B cell (primary cell): ENCODE measurements around the gene SAT2. TPM values are rescaled to one million over a fixed set of nuclear protein-coding genes. Genes with fewer than 3 reads are reported as not detected.

Experiments
- ATAC-seq: fragments of 200-7000 bp; cut with Tn5 transposase; one replicate; pipeline ENCODE4 v1.10.0; 2021; ENCODE audit warnings: low read depth, mild to moderate bottlenecking, moderate number of reproducible peaks, moderate library complexity
- CTCF ChIA-PET: fragments of 350-600 bp; sonication (Branson Sonifier 250); formaldehyde crosslinking; loops from one replicate; lab custom pipeline; 2021; ENCODE audit warnings: antibody characterized with exemption, inconsistent platforms; lab: Charles Lee
- POLR2A ChIA-PET: fragments of 350-600 bp; sonication (Branson Sonifier 250); formaldehyde crosslinking; loops from one replicate; lab custom pipeline; 2021; ENCODE audit warnings: antibody characterized with exemption; lab: Charles Lee
- DNase-seq: peaks from one replicate; pipeline ENCODE4 v3.0.0; 2013
- H2AFZ ChIP-seq: 2 replicates; pipeline ENCODE4 v1.6.1; 2012; ENCODE audit warnings: mild to moderate bottlenecking, low read depth, low read length; ENCODE audit not compliant: insufficient read depth, poor library complexity, severe bottlenecking
- H3K27ac ChIP-seq, 2 donors: 1 replicate in 1 of 2; 2 replicates in 1 of 2; pipeline ENCODE4 v1.5.1; 2012 to 2013; ENCODE audit warnings: low read length in 2 of 2, mild to moderate bottlenecking in 2 of 2, moderate library complexity in 1 of 2
- H3K27me3 ChIP-seq, 4 experiments: fragments of 200-600 bp in 1 of 4; sonication (generic) in 1 of 4; replicated peaks in 1 of 4; 1 replicate in 2 of 4; 2 replicates in 2 of 4; pipeline versions ENCODE4 v1.6.1 to v1.7.0; 2013 to 2016; ENCODE audit warnings: low read length in 3 of 4, mild to moderate bottlenecking in 2 of 4, mixed read lengths in 1 of 4, moderate library complexity in 1 of 4; ENCODE audit not compliant: insufficient read depth in 4 of 4, control insufficient read depth in 3 of 4; ENCODE audit errors: control extremely low read depth in 1 of 4
- H3K36me3 ChIP-seq, 2 experiments: replicated peaks in 1 of 2; 1 replicate in 1 of 2; 2 replicates in 1 of 2; pipeline versions ENCODE4 v1.6.1 to v1.7.1; 2013; ENCODE audit warnings: low read length in 1 of 2; ENCODE audit not compliant: insufficient read depth in 2 of 2, control insufficient read depth in 1 of 2; ENCODE audit errors: control extremely low read depth in 1 of 2, extremely low read depth in 1 of 2
- H3K4me1 ChIP-seq, 2 donors: fragments of 200-600 bp in 1 of 2; sonication (generic) in 1 of 2; 1 replicate in 1 of 2; 2 replicates in 1 of 2; pipeline versions ENCODE4 v1.5.1 to v1.6.1; 2013 to 2017; ENCODE audit warnings: low read length in 2 of 2; ENCODE audit not compliant: control insufficient read depth in 2 of 2, insufficient read depth in 2 of 2
- H3K4me2 ChIP-seq: replicated peaks from 2 replicates; pipeline ENCODE3; 2012; ENCODE audit warnings: mild to moderate bottlenecking, low read depth, low read length; ENCODE audit not compliant: poor library complexity, severe bottlenecking
- H3K4me3 ChIP-seq, 5 experiments: fragments of 200-600 bp in 1 of 5; sonication (generic) in 1 of 5; 1 replicate in 3 of 5; 2 replicates in 2 of 5; pipeline versions ENCODE4 v1.5.1 to v1.7.0; 2011 to 2016; ENCODE audit warnings: low read length in 4 of 5, mild to moderate bottlenecking in 4 of 5, low read depth in 2 of 5, control low read depth in 1 of 5, moderate library complexity in 1 of 5; ENCODE audit not compliant: insufficient read depth in 1 of 5; ENCODE audit errors: control extremely low read depth in 1 of 5, extremely low read depth in 1 of 5
- H3K79me2 ChIP-seq: fragments of 200-600 bp; sonication (generic); one replicate; pipeline ENCODE4 v1.6.0; 2016; ENCODE audit warnings: low read length; ENCODE audit not compliant: control insufficient read depth, insufficient read depth
- H3K9ac ChIP-seq: fragments of 200-600 bp; sonication (generic); 2 replicates; pipeline ENCODE4 v1.6.1; 2017; ENCODE audit warnings: mild to moderate bottlenecking, low read length, moderate library complexity
- H3K9me3 ChIP-seq, 3 donors: one replicate each; pipeline versions ENCODE4 v1.6.1 to v1.7.1; 2013; ENCODE audit warnings: low read length in 2 of 3; ENCODE audit not compliant: control insufficient read depth in 2 of 3, insufficient read depth in 1 of 3; ENCODE audit errors: control extremely low read depth in 1 of 3
- H4K20me1 ChIP-seq: 2 replicates; pipeline ENCODE4 v1.6.0; 2012; ENCODE audit warnings: mild to moderate bottlenecking, low read length; ENCODE audit not compliant: insufficient read depth, control insufficient read depth, poor library complexity, severe bottlenecking
- H3K27ac Mint-ChIP-seq: one replicate; pipeline ENCODE4 v1.8.0; 2021; ENCODE audit warnings: mixed read lengths
- H3K27me3 Mint-ChIP-seq: one replicate; pipeline ENCODE4 v1.8.0; 2021; ENCODE audit warnings: mixed read lengths
- H3K4me1 Mint-ChIP-seq: one replicate; pipeline ENCODE4 v1.8.0; 2021; ENCODE audit warnings: mixed read lengths
- H3K4me3 Mint-ChIP-seq: one replicate; pipeline ENCODE4 v1.8.0; 2021; ENCODE audit warnings: mixed read lengths
- H3K9me3 Mint-ChIP-seq: one replicate; pipeline ENCODE4 v1.8.0; 2022; ENCODE audit warnings: mixed read lengths; ENCODE audit not compliant: insufficient read depth
- EZH2 ChIP-seq: IDR thresholded peaks from 2 replicates; pipeline ENCODE4 v1.6.1; 2012; ENCODE audit warnings: borderline replicate concordance, low read depth, mild to moderate bottlenecking, moderate library complexity, low read length; ENCODE audit not compliant: insufficient read depth, poor library complexity, severe bottlenecking
- WGBS: methylation state at CpG from one replicate; pipeline ENCODE4 v1.1.5; 2013; ENCODE audit warnings: missing lambda C conversion rate; ENCODE audit not compliant: insufficient coverage; 5-methylcytosine and 5-hydroxymethylcytosine counted together
- intact Hi-C: fragments of 100-400 bp; cut with micrococcal nuclease; formaldehyde crosslinking; loops from one replicate; pipeline ENCODE4 v1.10.0; 2022
- polyA plus RNA-seq: library from polyadenylated mRNA; depleted of rRNA; stranded (reverse); fragments of >200 nt; gene quantifications from 2 replicates; pipeline ENCODE4 v1.2.3, GENCODE V29; 2012
- total RNA-seq, 2 donors: library from RNA; stranded (reverse); fragments of 120-200 nt in 1 of 2; gene quantifications; 1 replicate in 1 of 2; 2 replicates in 1 of 2; pipeline versions ENCODE4 v1.2.3 to v1.2.4, GENCODE V29; 2013 to 2022
- TF ChIP-seq, protein P1 (sequence below): fragments of 200-600 bp; IDR thresholded peaks from one replicate; pipeline ENCODE4 v1.8.0; 2022; ENCODE audit warnings: antibody characterized with exemption, mild to moderate bottlenecking

Gene SAT2
- total and polyA plus RNA-seq, 2 donors (not counting 1 experiment from before 2014, with no cell fraction given): 33.8 to 68.8 TPM

DNA sequence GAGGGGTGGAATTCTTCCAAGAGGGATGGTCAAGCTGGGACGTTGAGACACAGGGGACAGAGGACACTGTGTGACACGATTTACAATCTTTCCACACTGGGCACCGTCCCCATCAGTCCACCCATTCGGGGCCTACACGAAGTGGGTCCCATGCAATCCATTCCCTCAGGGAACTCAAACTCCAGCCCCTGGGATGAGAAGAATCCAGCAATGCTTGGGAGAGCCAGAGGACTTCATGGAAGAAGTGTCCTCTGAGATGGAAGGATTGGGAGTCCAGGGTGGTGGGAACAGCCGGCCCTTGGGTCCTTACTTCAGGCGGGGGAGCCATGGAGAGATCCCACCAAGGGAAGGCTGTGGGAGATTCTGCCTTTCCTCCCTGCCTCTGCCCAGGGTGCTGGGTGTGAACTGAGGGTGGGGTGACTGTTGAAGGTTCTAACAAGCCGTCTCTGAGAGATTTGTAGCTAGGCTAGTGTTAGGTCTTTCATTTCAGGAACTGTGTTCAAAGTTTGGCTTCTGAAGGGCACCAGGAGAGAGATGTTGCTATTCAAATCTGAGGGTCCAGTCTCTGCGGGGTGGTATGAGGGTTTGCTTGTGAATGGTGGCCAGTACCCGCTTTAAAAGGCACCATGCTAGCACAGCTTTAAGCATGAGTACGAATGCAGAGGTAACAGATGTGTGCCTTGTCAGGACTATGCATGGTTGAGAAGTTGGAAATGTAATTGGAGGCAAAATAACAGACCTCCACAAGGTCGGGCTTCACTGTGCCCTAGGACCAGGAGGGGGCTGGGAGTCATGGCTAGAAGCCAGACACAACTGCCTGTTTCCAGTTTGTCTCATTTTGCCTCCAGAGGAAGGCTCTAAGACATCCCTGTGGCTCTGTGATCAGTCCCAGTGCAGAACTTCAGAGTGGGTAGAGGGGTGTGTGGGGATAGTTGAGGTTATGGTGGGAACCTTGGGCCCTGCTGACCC, 25.1 kb upstream of the SAT2 start:
- Mint-ChIP-seq H3K4me3 (peak overlapping the region; percentile 68), H3K9me3 (no peaks in the 10 kb centered on the region), H3K27ac (no peak overlapping the region), H3K27me3 (peaks cover 45% of the 10 kb centered on the region), H3K4me1 (peaks cover 19% of the 10 kb centered on the region)
- H3K27ac ChIP-seq: no peak overlapping the region
- H3K9ac ChIP-seq: no peak overlapping the region
- DNase-seq (no peak), ATAC-seq (no peak)
- intact Hi-C loops: no loop called here
- ChIA-PET POLR2A (no interaction called here), CTCF (no interaction called here)
- H4K20me1 ChIP-seq: no peaks in the 10 kb centered on the region
- H3K27me3 ChIP-seq: peaks cover 0 to 43% (median 29%) of the 10 kb centered on the region in 4 experiments
- WGBS: 94% methylated on average over 8 of the region's 12 CpGs
- peaks cover 0 to 6% (median 0%) of the 10 kb centered on the region in 3 donors for H3K9me3 ChIP-seq
- no peak overlapping the region for H2AFZ ChIP-seq
- H3K4me1 ChIP-seq: peaks cover 20 to 24% of the 10 kb centered on the region in 2 donors
- no peak overlapping the region for H3K4me3 ChIP-seq
- no peak overlapping the region for H3K4me2 ChIP-seq
- TF ChIP-seq EZH2: no peak
- TF ChIP-seq, protein P1, sequence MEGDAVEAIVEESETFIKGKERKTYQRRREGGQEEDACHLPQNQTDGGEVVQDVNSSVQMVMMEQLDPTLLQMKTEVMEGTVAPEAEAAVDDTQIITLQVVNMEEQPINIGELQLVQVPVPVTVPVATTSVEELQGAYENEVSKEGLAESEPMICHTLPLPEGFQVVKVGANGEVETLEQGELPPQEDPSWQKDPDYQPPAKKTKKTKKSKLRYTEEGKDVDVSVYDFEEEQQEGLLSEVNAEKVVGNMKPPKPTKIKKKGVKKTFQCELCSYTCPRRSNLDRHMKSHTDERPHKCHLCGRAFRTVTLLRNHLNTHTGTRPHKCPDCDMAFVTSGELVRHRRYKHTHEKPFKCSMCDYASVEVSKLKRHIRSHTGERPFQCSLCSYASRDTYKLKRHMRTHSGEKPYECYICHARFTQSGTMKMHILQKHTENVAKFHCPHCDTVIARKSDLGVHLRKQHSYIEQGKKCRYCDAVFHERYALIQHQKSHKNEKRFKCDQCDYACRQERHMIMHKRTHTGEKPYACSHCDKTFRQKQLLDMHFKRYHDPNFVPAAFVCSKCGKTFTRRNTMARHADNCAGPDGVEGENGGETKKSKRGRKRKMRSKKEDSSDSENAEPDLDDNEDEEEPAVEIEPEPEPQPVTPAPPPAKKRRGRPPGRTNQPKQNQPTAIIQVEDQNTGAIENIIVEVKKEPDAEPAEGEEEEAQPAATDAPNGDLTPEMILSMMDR: no peak
- no peaks in the 10 kb centered on the region for H3K79me2 ChIP-seq
- no peaks in the 10 kb centered on the region for H3K36me3 ChIP-seq
